ENCODE data around the gene PRKCE. TPM values are rescaled to one million over a fixed set of nuclear protein-coding genes. Genes with fewer than 3 reads are reported as not detected.

PRKCE gene
- total RNA-seq, 1 experiment from 2014 or later: 17.7 TPM

DNA sequence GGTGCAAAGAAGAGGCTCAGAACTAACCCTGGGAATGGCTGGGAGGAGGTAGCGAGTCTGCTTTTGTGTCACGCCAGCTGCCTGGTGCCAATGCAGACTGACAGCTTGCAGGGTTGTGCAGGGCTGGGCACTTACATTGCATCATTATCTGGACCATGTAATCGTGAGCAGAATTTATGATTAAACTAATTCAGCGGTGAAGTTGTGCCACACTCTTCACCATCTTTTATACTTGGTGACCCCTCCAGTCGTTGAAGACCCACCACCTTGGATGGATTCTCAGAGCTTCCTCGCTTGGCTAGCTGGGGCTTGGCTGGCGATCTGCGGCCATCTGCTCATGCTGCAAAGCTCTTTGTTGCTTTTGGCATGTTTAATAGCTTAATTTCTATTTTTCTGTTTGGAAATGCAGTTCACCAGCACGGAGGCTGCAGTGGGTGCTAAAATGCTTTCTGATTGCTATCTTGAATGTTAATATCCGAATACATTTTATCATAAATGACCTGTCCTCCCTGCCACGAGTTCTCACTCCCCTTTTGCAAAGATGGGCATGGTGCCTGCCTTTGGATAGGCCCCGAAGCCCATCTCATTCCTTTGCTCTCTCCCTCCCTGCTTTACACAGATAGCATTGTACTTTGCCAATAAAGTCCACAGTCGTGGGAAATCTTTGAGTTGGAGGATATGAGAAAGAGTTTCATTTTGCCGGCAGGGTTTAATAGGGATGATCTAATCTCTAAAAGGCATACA lies 188.2 kb downstream of the PRKCE start:
- Mint-ChIP-seq H3K9me3 (ENCODE audit: low read depth, unreplicated experiment) (no peaks in the 10 kb centered on the region), H3K4me1 (ENCODE audit: low read depth, unreplicated experiment) (no peaks in the 10 kb centered on the region), H3K4me3 (ENCODE audit: low read depth, unreplicated experiment) (no peak overlapping the region), H3K27me3 (ENCODE audit: unreplicated experiment) (no peaks in the 10 kb centered on the region), H3K36me3 (ENCODE audit: insufficient read depth, unreplicated experiment) (no peaks in the 10 kb centered on the region), H3K27ac (ENCODE audit: unreplicated experiment) (no peak overlapping the region)
- TF ChIP-seq CTCF (IDR thresholded peaks at IDR 0.05; ENCODE audit: unreplicated experiment): no peak
- no TSS peak for BruUV-seq (replicated peaks)
- no peak for DNase-seq
- intact Hi-C loops (cut with micrococcal nuclease; ENCODE audit: unreplicated experiment): no loop called here
- CTCF ChIA-PET: interaction anchor here (0.9 kb wide), 1 partner anchor 35 kb away, joined by 3 read pairs; no protein-coding TSS in a partner anchor

DNA sequence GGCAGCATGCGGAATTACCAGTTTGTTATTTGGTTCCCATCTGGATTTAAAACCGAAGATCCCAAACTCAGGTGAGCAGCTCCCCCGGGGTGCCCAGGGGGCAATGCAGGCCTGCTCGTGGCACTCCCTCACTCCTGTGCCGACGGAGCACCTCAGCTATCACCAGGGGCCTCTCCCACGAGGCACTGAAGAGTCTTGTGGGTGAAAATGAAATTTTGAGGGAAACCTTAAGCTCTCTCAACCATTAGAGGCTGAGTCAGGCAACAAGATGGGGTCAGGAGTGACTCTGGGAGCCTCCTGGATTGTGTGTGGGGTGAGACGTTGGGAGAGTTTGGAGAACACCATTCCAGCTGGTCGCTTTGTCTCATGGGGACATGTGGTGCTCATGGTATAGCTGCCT lies 189.0 kb downstream of the PRKCE start:
- BruUV-seq (replicated peaks): no TSS peak
- Mint-ChIP-seq H3K27me3 (ENCODE audit: unreplicated experiment) (no peaks in the 10 kb centered on the region), H3K9me3 (ENCODE audit: low read depth, unreplicated experiment) (no peaks in the 10 kb centered on the region), H3K36me3 (ENCODE audit: insufficient read depth, unreplicated experiment) (no peaks in the 10 kb centered on the region), H3K4me3 (ENCODE audit: low read depth, unreplicated experiment) (no peak overlapping the region), H3K4me1 (ENCODE audit: low read depth, unreplicated experiment) (no peaks in the 10 kb centered on the region), H3K27ac (ENCODE audit: unreplicated experiment) (no peak overlapping the region)
- DNase-seq: no peak
- intact Hi-C loops (cut with micrococcal nuclease; ENCODE audit: unreplicated experiment): no loop called here
- no peak for TF ChIP-seq CTCF (IDR thresholded peaks at IDR 0.05; ENCODE audit: unreplicated experiment)
- CTCF ChIA-PET: interaction anchor here (0.7 to 0.9 kb wide), 2 partner anchors 31 to 36 kb away, joined by 3 read pairs; no protein-coding TSS in a partner anchor

DNA sequence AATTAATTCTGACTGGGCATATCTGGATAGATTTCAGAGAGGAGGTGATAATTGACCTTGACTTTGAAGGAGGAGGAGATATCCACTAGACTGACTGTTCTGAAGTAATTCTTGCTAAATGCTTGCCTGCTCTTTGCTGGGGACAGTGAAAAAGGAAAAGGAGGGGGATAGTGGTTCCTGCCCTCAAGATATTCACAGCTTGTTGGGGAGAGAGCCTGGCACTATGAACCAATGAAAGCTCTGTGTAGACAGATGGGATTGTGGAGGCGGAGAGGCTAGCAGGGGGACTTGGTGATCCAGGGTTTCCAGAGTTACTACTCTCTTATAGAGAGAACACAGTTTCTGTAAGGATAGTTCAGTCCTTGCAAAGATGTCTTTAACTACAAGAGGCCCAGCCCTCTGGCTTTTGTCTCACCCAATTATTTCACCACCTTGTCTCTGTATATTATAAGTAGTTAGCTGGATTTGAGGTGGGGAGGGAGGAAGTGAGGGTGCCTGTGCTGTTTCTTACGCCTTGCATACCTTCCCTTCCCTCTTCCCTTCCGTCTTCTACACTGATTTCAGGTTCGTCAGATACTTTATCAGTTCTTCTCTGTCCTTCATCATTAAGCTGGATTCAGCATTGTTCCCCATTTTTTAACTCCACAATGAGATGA lies 190.4 kb downstream of the PRKCE start:
- H3K4me1 Mint-ChIP-seq (ENCODE audit: low read depth, unreplicated experiment): no peaks in the 10 kb centered on the region
- no peak overlapping the region for H3K27ac Mint-ChIP-seq (ENCODE audit: unreplicated experiment)
- H3K36me3 Mint-ChIP-seq (ENCODE audit: insufficient read depth, unreplicated experiment): no peaks in the 10 kb centered on the region
- no peak for DNase-seq
- no TSS peak for BruUV-seq (replicated peaks)
- intact Hi-C loops (cut with micrococcal nuclease; ENCODE audit: unreplicated experiment): no loop called here
- no peaks in the 10 kb centered on the region for H3K9me3 Mint-ChIP-seq (ENCODE audit: low read depth, unreplicated experiment)
- no peaks in the 10 kb centered on the region for H3K27me3 Mint-ChIP-seq (ENCODE audit: unreplicated experiment)
- CTCF ChIA-PET: no interaction called here
- no peak for TF ChIP-seq CTCF (IDR thresholded peaks at IDR 0.05; ENCODE audit: unreplicated experiment)
- no peak overlapping the region for H3K4me3 Mint-ChIP-seq (ENCODE audit: low read depth, unreplicated experiment)

GRCh38 chr2:45843136-45843535 lies 191.7 kb downstream of the PRKCE start:
- Mint-ChIP-seq H3K27ac (ENCODE audit: unreplicated experiment) (no peak overlapping the region), H3K9me3 (ENCODE audit: low read depth, unreplicated experiment) (no peaks in the 10 kb centered on the region), H3K27me3 (ENCODE audit: unreplicated experiment) (no peaks in the 10 kb centered on the region), H3K36me3 (ENCODE audit: insufficient read depth, unreplicated experiment) (no peaks in the 10 kb centered on the region), H3K4me1 (ENCODE audit: low read depth, unreplicated experiment) (no peaks in the 10 kb centered on the region), H3K4me3 (ENCODE audit: low read depth, unreplicated experiment) (no peak overlapping the region)
- CTCF ChIA-PET: interaction anchor here (0.6 kb wide), 1 partner anchor 27 kb away, joined by 3 read pairs; no protein-coding TSS in a partner anchor
- no peak for TF ChIP-seq CTCF (IDR thresholded peaks at IDR 0.05; ENCODE audit: unreplicated experiment)
- DNase-seq: no peak
- intact Hi-C loops (cut with micrococcal nuclease; ENCODE audit: unreplicated experiment): no loop called here
- BruUV-seq (replicated peaks): no TSS peak

Measured in Calu3 (cell line).